NCI-H82 treated with DMSO at 0.1 percent for 48 hours (cell line): ENCODE data around the gene CXCR2.
A peak's percentile ranks its signal among the peaks of the same experiment; 100 is the strongest.
"Not testable (repeated sequence)": the region's sequence is repeated elsewhere in the genome, so short reads cannot be mapped to it uniquely, and the experiment has no call there.

Experiments
- DNase-seq: peaks from one replicate; lab custom pipeline; 2025; ENCODE audit not compliant: unreplicated experiment; lab: John Stamatoyannopoulos, UW

The CXCR2 gene

GRCh38 chr2:218129458-218130135 is 3.8 kb downstream of the CXCR2 start:
- no peak for DNase-seq

DNA sequence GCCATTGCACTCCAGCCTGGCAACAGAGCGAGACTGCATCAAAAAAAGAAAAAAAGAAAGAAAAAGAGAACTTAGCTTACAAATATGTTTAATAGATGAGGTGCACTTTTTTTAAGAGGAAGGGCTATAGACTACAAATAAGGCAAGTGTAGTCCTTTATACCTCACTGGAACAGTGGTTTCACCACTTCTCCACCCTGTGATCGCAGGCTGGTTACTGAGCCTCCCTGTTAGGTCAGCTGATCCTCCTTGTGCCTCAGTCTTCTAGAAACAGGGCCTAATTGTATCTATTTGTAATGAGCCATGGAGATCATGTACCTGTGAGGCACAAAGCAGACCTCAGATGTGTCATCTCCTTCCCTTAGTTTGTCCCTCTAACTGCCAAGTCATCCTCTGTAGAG is 4.5 kb downstream of the CXCR2 start:
- DNase-seq: no peak

DNA sequence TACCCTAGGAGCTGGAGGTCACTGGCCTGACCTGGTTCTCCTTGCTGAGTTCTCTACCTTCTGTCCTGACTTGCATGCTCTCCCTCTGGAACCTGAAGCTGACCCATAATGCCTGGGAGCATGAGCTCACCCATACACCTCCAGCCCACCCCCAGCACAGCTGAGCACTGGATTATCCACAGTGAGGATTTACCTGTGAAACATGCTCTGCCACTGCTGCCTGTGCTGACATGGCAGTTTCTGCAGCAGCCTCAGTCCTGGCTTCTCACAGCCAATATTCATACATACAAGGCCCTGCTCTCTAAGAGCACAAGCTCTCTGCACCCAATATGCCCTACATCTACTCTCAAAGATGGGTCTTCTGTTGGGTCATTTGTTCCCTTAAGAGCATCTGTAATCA is 5.0 kb downstream of the CXCR2 start:
- DNase-seq: no peak

GRCh38 chr2:218137514-218137913 is 11.7 kb downstream of the CXCR2 start:
- no peak for DNase-seq

DNA sequence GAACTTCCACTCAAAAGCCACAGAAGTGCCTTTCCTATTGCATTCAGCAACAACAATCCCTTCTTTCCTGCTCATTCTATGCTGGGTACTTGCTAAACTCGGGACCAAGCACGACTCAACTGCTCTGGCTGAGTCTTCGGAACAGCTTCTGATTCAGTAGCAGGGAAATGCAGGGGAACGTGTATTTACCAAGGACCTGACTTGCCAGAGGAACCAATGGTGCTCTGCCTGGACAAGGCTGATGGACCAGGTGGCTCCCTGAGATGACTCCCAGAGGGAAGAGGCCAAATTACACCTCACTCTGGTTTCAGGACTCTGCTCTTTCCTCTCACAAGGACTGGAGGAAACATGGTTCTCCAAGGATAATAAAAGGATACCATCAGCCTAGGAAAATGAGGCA is 12.2 kb downstream of the CXCR2 start:
- no peak for DNase-seq

- DNase-seq: no peak
These were observed 19.3 kb downstream of the CXCR2 start for GRCh38 chr2:218145124-218145523.

- no peak for DNase-seq
These were observed 20.2 kb downstream of the CXCR2 start for GRCh38 chr2:218146056-218146455.

- DNase-seq: no peak
These were observed 23.3 kb downstream of the CXCR2 start for GRCh38 chr2:218149098-218149497.

DNA sequence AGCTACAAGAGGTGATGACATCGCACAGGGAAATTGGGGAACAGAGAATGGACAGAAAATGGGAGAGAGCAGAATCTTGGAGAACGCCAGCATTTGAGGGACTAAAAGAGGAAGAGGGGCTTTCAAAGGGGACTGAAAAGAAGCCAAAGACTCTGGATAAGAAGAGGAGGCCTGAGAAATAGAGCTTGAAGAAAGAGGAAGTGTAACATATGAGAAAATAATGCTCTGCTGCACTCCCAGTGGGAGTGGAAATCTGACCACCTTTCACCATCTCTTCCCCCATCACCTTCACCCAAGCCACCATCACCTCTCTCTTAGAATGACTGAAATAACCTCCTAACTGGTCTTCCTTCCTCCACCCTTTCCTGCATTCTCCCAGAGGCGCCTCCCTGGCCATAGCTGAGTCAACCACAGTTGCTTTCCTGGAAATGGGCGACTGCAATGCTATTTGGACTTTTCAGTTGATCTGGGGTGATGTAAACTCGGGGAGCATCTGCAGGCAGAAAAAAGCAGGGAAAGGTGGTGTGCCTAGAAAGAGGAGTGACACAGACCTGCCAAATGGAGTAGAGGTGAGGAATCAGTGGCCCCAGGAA is 24.1 kb downstream of the CXCR2 start:
- no peak for DNase-seq

DNA sequence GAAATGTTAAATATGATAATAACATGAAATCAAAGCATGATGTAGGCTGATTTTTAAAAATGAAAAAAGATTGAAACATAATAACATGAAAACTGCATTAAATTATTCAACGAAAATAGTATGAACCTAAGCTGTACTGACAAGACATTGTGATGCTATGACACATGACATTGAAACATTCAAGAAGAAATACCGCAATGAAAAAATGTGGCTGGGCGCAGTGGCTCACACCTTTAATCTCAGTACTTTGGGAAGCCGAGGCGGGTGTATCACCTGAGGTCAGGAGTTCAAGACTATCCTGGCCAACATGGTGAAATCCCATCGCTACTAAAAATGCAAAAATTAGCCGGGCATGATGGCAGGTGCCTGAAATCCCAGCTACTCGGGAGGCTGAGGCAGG is 26.3 kb downstream of the CXCR2 start:
- DNase-seq: no peak

DNA sequence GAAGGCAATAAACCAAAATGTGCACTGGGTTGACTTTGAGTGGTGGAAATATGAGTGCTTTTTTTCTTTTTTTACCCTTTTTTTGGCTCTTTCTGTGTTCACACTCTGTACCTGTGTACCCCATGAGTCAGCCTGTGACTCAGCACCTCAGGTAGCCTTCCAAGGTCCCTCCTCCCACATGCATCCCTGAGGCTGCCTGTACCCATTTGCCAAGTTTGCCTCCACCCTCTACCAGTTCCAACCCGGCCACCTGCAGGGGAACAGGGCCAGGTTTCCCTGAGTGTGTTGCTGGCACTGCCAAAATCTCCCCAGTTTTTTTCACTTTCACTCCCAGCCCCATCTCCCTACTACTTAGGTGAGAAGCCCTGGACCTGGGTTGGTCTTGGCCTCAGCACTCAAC is 26.9 kb downstream of the CXCR2 start:
- no peak for DNase-seq

DNA sequence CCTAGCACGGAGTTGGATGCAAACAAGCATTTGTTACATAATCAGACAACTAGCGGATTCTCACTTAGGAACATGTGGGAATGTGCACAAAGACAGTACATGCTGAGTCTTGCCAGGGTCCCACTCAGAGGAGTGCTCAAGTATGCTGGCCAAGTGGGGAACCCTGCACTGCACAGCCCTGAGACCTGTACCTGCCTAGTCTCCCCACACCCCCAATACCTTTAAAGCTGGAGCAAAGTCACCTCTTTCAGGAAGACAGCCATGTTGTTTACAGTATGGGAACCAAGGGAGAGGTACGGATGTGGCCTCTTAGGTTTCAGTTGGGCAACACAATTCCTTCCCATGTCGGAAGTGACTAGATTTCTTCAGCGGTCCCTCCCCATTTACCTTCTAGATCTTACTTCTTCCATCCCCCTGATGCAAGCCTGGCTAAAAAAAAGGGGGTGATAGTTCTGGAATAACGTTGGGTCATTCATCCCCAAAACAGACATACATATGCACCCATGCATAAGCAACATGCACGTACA is 30.2 kb downstream of the CXCR2 start:
- no peak for DNase-seq

GRCh38 chr2:218161644-218162043 is 35.8 kb downstream of the CXCR2 start:
- no peak for DNase-seq

GRCh38 chr2:218162814-218163213 is 37.0 kb downstream of the CXCR2 start:
- no peak for DNase-seq

DNA sequence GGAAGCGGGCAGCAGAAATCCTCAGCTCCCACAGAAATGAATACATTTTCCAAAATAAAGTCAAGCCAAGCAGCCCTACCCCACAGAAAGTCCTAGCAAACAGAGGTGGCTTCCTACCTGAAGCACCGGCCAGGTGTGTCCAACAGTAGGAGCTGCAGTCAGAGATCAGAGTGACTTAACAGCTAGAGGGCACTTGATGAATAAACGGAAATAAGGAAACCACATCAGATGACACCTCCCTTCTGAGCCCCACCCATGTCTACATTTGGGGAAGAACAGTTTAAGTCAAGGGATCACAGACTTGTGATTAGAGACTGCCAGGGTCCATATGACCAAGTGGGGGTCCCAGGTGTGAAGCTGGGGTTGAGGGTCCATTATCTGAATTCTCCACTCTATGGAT is 41.0 kb downstream of the CXCR2 start, which contains the start of gene CXCR1:
Gene CXCR1, minus strand, starts transcription at position 172 of the 400 bp plus-strand sequence. CDS start 1,751 bp downstream, outside the sequence.
- no peak for DNase-seq

- no peak for DNase-seq
These were observed 42.2 kb downstream of the CXCR2 start for GRCh38 chr2:218168016-218168415.

GRCh38 chr2:218168635-218169462 is 43.0 kb downstream of the CXCR2 start:
- peak; percentile 49 for DNase-seq

DNA sequence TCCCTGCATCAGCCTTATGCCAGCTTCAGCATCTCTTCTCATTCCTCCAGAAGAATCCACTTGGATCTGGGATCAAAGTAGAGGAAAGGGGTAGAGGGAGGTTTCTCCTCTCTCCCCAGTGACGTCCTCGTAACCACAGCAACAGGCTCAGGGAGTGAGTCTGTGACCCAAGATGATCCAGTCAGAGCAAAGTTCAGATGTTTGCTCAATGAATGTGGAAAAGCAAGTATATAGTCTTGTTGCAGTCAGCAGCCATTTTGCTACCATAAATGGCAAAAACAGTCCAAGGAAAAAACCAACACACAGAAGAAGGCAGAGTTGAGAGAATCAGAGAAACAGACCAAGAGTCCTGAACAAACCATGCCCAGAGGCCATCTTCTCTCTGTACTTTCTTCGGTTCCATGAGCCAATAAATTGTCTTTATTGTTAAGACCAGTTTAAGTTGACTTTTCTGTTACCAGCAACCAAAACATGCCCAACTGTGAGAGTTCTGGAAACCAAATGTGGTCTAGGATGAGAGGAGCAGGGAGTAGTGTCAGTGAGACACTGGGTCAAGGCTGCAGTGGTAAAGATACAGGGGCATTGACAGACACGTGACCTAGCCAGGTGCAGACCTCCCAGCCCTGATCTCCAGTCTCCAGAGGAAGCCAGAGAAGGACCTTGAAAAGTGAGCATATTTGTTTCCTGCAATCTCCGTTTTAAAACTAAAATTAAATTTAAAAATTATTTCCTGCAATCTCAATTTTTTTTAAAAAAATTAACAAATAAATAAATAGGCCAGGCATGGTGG is 44.1 kb downstream of the CXCR2 start:
- DNase-seq: no peak

- not testable (repeated sequence) for DNase-seq
These were observed 45.9 kb downstream of the CXCR2 start for GRCh38 chr2:218171744-218172143.

DNA sequence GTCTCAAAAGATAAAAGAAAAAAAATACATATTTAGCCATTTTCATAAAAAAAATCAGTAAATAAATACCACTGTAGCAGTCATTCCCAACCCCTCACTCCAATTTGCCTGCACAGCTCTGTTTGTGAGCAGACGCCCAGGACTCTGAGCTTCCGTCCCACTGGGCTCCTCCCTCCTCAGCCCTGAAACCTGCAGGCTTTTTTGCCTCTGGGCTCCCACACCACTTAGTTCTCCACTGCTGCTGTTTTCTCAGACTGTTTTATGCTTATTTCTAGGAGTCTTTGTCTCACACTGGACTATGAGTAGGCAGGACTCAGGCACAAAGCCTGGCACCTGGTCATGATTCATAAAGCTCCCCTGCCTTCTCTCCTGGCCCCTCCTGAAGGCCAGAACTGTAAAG is 47.0 kb downstream of the CXCR2 start:
- no peak for DNase-seq

DNA sequence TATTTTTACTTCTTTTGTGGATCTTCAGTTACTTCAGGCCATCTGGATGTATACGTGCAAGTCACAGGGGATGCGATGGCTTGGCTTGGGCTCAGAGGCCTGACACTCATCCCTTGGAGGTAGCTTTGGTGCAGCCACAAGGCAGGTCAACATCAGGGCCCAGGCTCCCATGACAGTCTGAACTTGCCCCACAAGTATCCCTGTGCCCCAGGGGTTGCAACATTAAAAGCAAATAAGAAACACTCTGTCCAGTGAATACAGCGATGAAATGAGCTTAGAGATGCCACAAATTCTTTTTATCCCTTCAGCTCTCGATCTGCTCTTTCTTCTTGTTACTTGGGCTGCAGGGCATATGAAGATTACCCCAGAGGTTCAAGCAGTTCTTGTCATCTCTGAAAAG is 54.0 kb downstream of the CXCR2 start:
- DNase-seq: no peak
